GM23338 (cell line): ENCODE results near the gene GNS.

Experiments used
- CREB1 ChIP-seq: fragments of 250-450 bp; sonication (Bioruptor Pico); IDR thresholded peaks from 2 replicates; pipeline ENCODE4 v1.5.0; 2020; ENCODE audit warnings: low read depth, mild to moderate bottlenecking, moderate library complexity
- EZH2 ChIP-seq: fragments of 200-600 bp; sonication (generic); IDR thresholded peaks from one replicate; pipeline ENCODE4 v1.8.0; 2017; ENCODE audit warnings: antibody characterized with exemption, mild to moderate bottlenecking, low read depth; ENCODE audit not compliant: unreplicated experiment
- EZH2phosphoT487 ChIP-seq: fragments of 200-600 bp; sonication (generic); IDR thresholded peaks from one replicate; pipeline ENCODE4 v1.8.1; 2018; ENCODE audit warnings: antibody characterized with exemption; ENCODE audit not compliant: unreplicated experiment
- POLR2AphosphoS5 ChIP-seq: IDR thresholded peaks from 2 replicates; pipeline ENCODE4 v1.6.1; 2016; ENCODE audit warnings: antibody characterized with exemption, low read depth
- REST ChIP-seq: IDR thresholded peaks from one replicate; pipeline ENCODE4 v1.6.1; 2018; ENCODE audit warnings: antibody characterized with exemption; ENCODE audit not compliant: unreplicated experiment
- ZNF331 ChIP-seq: fragments of 250-450 bp; sonication (Bioruptor Pico); IDR thresholded peaks from 2 replicates; pipeline ENCODE4 v1.5.0; 2020; ENCODE audit warnings: low read depth, mild to moderate bottlenecking, moderate library complexity
- TF ChIP-seq, protein P1 (sequence below), 2 experiments: fragments of 200-600 bp in 1 of 2; sonication (generic) in 1 of 2; conservative IDR thresholded peaks; 2 replicates each; pipeline versions ENCODE4 v1.5.1 to v1.6.1; 2016 to 2017; ENCODE audit warnings: antibody characterized with exemption in 2 of 2, low read depth in 2 of 2, mild to moderate bottlenecking in 2 of 2, moderate library complexity in 1 of 2
- TF ChIP-seq, protein P2 (sequence below): IDR thresholded peaks from 2 replicates; pipeline ENCODE4 v1.6.1; 2016; ENCODE audit warnings: antibody characterized with exemption

DNA sequence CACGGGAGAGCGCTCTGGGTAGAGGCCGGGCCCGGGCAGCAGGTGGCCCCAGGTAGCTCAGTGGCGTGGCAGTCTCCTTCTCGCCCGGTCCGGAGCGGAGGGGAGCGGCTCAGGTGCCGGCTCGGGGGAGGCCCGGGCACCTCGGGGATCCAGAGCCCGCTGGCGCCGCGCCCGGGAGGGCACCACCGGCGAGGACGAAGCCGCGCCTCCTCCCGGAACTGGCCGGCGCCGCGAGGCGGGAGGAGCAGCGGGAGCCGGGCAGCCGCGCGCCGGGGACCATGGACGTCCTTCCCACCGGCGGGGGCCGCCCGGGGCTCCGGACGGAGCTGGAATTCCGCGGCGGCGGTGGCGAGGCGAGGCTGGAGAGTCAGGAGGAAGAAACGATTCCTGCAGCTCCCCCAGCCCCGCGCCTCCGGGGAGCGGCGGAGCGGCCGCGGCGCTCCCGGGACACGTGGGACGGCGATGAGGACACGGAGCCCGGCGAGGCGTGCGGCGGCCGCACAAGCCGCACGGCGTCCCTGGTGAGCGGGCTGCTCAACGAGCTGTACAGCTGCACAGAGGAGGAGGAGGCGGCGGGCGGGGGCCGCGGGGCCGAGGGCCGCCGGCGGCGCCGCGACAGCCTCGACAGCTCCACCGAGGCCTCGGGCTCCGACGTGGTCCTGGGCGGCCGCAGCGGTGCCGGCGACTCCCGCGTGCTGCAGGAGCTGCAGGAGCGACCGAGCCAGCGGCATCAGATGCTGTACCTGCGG is 21.5 kb upstream of the GNS start:
- TF ChIP-seq REST (no peak), EZH2phosphoT487 (no peak), EZH2 (no peak), POLR2AphosphoS5 (no peak), CREB1 (no peak), ZNF331 (CRISPR knock-in tag) (no peak)
- TF ChIP-seq, protein P1, sequence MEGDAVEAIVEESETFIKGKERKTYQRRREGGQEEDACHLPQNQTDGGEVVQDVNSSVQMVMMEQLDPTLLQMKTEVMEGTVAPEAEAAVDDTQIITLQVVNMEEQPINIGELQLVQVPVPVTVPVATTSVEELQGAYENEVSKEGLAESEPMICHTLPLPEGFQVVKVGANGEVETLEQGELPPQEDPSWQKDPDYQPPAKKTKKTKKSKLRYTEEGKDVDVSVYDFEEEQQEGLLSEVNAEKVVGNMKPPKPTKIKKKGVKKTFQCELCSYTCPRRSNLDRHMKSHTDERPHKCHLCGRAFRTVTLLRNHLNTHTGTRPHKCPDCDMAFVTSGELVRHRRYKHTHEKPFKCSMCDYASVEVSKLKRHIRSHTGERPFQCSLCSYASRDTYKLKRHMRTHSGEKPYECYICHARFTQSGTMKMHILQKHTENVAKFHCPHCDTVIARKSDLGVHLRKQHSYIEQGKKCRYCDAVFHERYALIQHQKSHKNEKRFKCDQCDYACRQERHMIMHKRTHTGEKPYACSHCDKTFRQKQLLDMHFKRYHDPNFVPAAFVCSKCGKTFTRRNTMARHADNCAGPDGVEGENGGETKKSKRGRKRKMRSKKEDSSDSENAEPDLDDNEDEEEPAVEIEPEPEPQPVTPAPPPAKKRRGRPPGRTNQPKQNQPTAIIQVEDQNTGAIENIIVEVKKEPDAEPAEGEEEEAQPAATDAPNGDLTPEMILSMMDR (conservative IDR thresholded peaks at IDR 0.05; ENCODE audit: low read depth in 2 of 2): no peak; a peak in 1 of 4 replicates
- TF ChIP-seq, protein P2, sequence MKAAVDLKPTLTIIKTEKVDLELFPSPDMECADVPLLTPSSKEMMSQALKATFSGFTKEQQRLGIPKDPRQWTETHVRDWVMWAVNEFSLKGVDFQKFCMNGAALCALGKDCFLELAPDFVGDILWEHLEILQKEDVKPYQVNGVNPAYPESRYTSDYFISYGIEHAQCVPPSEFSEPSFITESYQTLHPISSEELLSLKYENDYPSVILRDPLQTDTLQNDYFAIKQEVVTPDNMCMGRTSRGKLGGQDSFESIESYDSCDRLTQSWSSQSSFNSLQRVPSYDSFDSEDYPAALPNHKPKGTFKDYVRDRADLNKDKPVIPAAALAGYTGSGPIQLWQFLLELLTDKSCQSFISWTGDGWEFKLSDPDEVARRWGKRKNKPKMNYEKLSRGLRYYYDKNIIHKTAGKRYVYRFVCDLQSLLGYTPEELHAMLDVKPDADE: no peak
